ENCODE measurements around the gene CCNA2. TPM values are rescaled to one million over a fixed set of nuclear protein-coding genes. Genes with fewer than 3 reads are reported as not detected.

The CCNA2 gene
- total RNA-seq, 4 donors from 2014 or later: 11.6 to 43.5 (median 22.6) TPM

GRCh38 chr4:121773883-121774282, 49.8 kb downstream of the CCNA2 start:
- no peaks in the 10 kb centered on the region for H3K4me1 ChIP-seq
- no peak overlapping the region for H3K4me3 ChIP-seq
- no peaks in the 10 kb centered on the region for H3K9me3 ChIP-seq
- intact Hi-C loops (cut with DNase I): no loop called here
- WGBS, 2 donors: 80 to 100% methylated on average over 1 of the region's 1 CpG
- peaks cover 0 to 25% (median 0%) of the 10 kb centered on the region in 4 donors for H3K27me3 ChIP-seq
- H3K27ac ChIP-seq: no peak overlapping the region
- no peaks in the 10 kb centered on the region for H3K36me3 ChIP-seq
- no peak for TF ChIP-seq CTCF (IDR thresholded peaks at IDR 0.05)
- TF ChIP-seq POLR2A (IDR thresholded peaks at IDR 0.05): no peak
- DNase-seq: no peak

DNA sequence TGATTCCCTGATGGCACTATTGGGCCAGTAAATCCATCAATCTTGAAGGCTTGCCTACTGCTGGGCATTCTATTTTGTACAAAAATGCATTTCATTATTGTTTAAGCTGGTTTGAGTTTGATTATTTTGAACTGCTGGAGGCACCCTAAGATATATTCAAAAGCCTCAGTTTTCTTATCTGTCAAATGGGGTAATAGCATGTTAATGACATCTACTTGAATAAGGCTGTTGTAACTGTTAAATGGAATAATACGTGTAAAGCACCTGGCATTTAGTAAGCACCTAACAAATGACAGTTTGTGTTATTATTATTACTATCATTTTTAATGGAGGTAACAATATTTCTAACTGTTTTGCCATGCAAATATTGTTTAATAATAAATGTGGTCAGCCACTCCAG, 51.8 kb downstream of the CCNA2 start:
- no peak for DNase-seq
- no peak overlapping the region for H3K27ac ChIP-seq
- H3K9me3 ChIP-seq: no peaks in the 10 kb centered on the region
- TF ChIP-seq POLR2A (IDR thresholded peaks at IDR 0.05): no peak
- no peak for TF ChIP-seq CTCF (IDR thresholded peaks at IDR 0.05)
- no peak overlapping the region for H3K4me3 ChIP-seq
- intact Hi-C loops (cut with DNase I): no loop called here
- H3K27me3 ChIP-seq: peaks cover 0 to 38% (median 0%) of the 10 kb centered on the region in 4 donors
- WGBS, 2 donors: 86 to 89% methylated on average over 1 of the region's 1 CpG
- H3K4me1 ChIP-seq: no peaks in the 10 kb centered on the region
- no peaks in the 10 kb centered on the region for H3K36me3 ChIP-seq

DNA sequence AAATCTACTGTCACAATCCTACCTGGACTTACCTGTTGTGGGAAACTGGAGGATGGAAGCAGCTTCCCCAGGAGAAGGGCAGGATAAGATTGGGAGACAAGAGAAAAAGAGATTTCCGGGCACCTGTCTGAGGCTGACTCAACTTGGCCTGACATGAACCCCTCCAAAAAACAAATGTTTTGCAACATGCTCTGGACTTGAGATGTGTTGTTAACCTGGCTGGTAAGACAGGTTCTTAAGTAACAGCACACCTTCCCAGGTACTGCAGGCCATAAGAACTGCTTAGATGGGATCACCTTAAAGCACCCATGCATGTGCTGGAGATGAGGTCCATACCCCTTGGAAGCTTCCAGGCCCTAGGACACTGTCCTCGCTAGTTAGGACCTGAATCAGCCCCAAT, 54.3 kb downstream of the CCNA2 start:
- H3K4me1 ChIP-seq: peaks cover 0 to 12% (median 3%) of the 10 kb centered on the region in 3 donors
- peaks cover 0 to 62% (median 4%) of the 10 kb centered on the region in 4 donors for H3K27me3 ChIP-seq
- WGBS, 2 donors: 70 to 86% methylated on average over 2 of the region's 2 CpGs
- intact Hi-C loops (cut with DNase I): no loop called here
- DNase-seq: no peak
- TF ChIP-seq CTCF (IDR thresholded peaks at IDR 0.05) (no peak), POLR2A (IDR thresholded peaks at IDR 0.05) (no peak)
- H3K36me3 ChIP-seq: no peaks in the 10 kb centered on the region
- H3K4me3 ChIP-seq: no peak overlapping the region
- H3K27ac ChIP-seq: no peak overlapping the region
- no peaks in the 10 kb centered on the region for H3K9me3 ChIP-seq

- 87 to 91% methylated on average over 4 of the region's 4 CpGs for WGBS, 2 donors
- H3K36me3 ChIP-seq: no peaks in the 10 kb centered on the region
- no peak for DNase-seq
- no peak overlapping the region for H3K27ac ChIP-seq
- no peaks in the 10 kb centered on the region for H3K9me3 ChIP-seq
- H3K27me3 ChIP-seq: peaks cover 0 to 71% (median 4%) of the 10 kb centered on the region in 4 donors
- no peak overlapping the region for H3K4me3 ChIP-seq
- peaks cover 0 to 12% (median 3%) of the 10 kb centered on the region in 3 donors for H3K4me1 ChIP-seq
- TF ChIP-seq POLR2A (IDR thresholded peaks at IDR 0.05) (no peak), CTCF (IDR thresholded peaks at IDR 0.05) (no peak)
- intact Hi-C loops (cut with DNase I): no loop called here
These were observed 56.5 kb downstream of the CCNA2 start for GRCh38 chr4:121767166-121767565.

Other genes starting within 250 kb of the CCNA2 start
- gene ANXA5, start 126.9 kb downstream of the CCNA2 start, total RNA-seq: 100 to 1,000 TPM in 2 of 4 donors, 10 to 100 TPM in 2; 50.4 to 153 (median 117) TPM
- under 1 TPM in 1 of 4 donors, not detected in 3; 0.38 TPM for gene SMIM43, start 58.7 kb downstream of the CCNA2 start, total RNA-seq
- gene EXOSC9, start 22.6 kb downstream of the CCNA2 start, total RNA-seq: 10 to 100 TPM in 3 of 4 donors, 1 to 10 TPM in 1; 9.3 to 27.7 (median 23.9) TPM
- gene BBS7, start 46.6 kb upstream of the CCNA2 start, total RNA-seq: 10 to 100 TPM; 10.5 to 16.6 (median 11.8) TPM
- gene TRPC3, start 128.2 kb upstream of the CCNA2 start, total RNA-seq: under 1 TPM in 2 of 4 donors, not detected in 2; 0.09 to 0.19 TPM